Measurements from ENCODE around the gene ASTN2.

The ASTN2 gene

GRCh38 chr9:117083559-117083958 is 331.3 kb downstream of the ASTN2 start:
- ChIA-PET CTCF (interaction anchor here (0.8 kb wide), 1 partner anchor 9 kb away, joined by 3 read pairs; no protein-coding TSS in a partner anchor), POLR2A (no interaction called here)
- TF ChIP-seq CTCF (IDR thresholded peaks at IDR 0.05; ENCODE audit: control extremely low read depth, extremely low read depth, low read depth, missing control alignments), result no peak
- no peak for DNase-seq (ENCODE audit: extremely low spot score)

- DNase-seq (ENCODE audit: extremely low spot score), result no peak
- ChIA-PET CTCF (interaction anchor here (1.1 kb wide), 1 partner anchor 8 kb away, joined by 3 read pairs; no protein-coding TSS in a partner anchor), POLR2A (no interaction called here)
- TF ChIP-seq CTCF (IDR thresholded peaks at IDR 0.05; ENCODE audit: control extremely low read depth, extremely low read depth, low read depth, missing control alignments), result no peak
These were observed 333.1 kb downstream of the ASTN2 start for GRCh38 chr9:117081641-117082317.

- ChIA-PET POLR2A (no interaction called here), CTCF (interaction anchor here (0.9 kb wide), 1 partner anchor 24 kb away, joined by 3 read pairs; no protein-coding TSS in a partner anchor)
- DNase-seq (ENCODE audit: extremely low spot score), result no peak
- TF ChIP-seq CTCF (IDR thresholded peaks at IDR 0.05; ENCODE audit: control extremely low read depth, extremely low read depth, low read depth, missing control alignments), result no peak
These were observed 334.0 kb downstream of the ASTN2 start for GRCh38 chr9:117080765-117081390.

GRCh38 chr9:117076571-117077290 is 338.1 kb downstream of the ASTN2 start:
- ChIA-PET POLR2A (no interaction called here), CTCF (interaction anchor here (1.1 to 1.4 kb wide), 2 partner anchors 10 to 12 kb away, joined by 3 to 7 read pairs; no protein-coding TSS in a partner anchor)
- TF ChIP-seq CTCF (IDR thresholded peaks at IDR 0.05; ENCODE audit: control extremely low read depth, extremely low read depth, low read depth, missing control alignments), result no peak
- no peak for DNase-seq (ENCODE audit: extremely low spot score)

GRCh38 chr9:117075636-117076035 is 339.2 kb downstream of the ASTN2 start:
- ChIA-PET CTCF (interaction anchor here (1.0 to 1.4 kb wide), 2 partner anchors 11 to 13 kb away, joined by 3 to 7 read pairs; no protein-coding TSS in a partner anchor), POLR2A (no interaction called here)
- TF ChIP-seq CTCF (IDR thresholded peaks at IDR 0.05; ENCODE audit: control extremely low read depth, extremely low read depth, low read depth, missing control alignments), result no peak
- DNase-seq (ENCODE audit: extremely low spot score), result no peak

- no peak for TF ChIP-seq CTCF (IDR thresholded peaks at IDR 0.05; ENCODE audit: control extremely low read depth, extremely low read depth, low read depth, missing control alignments)
- DNase-seq (ENCODE audit: extremely low spot score), result no peak
- ChIA-PET POLR2A (no interaction called here), CTCF (interaction anchor here (1.0 to 1.4 kb wide), 6 partner anchors 9 to 85 kb away, joined by 3 to 7 read pairs (median 3); no protein-coding TSS in a partner anchor)
These were observed 339.9 kb downstream of the ASTN2 start for GRCh38 chr9:117074784-117075520.

Data from GM10248 (cell line).